HUDEP-2 (cell line): ENCODE measurements around the gene SFT2D2.

Experiments used
- DNase-seq, 76 experiments: peaks; one replicate each; lab custom pipeline; 2025; ENCODE audit not compliant: unreplicated experiment in 76 of 76; lab: John Stamatoyannopoulos, UW

The SFT2D2 gene

GRCh38 chr1:168221275-168221674 lies 4.5 kb upstream of the SFT2D2 start:
- DNase-seq = no peak

- DNase-seq = no peak
Measured at GRCh38 chr1:168223261-168223660, 2.5 kb upstream of the SFT2D2 start.

GRCh38 chr1:168223681-168224540 lies 1.9 kb upstream of the SFT2D2 start:
- no peak for DNase-seq

- DNase-seq = no peak
Measured at GRCh38 chr1:168224991-168225390, 813 bp upstream of the SFT2D2 start.

GRCh38 chr1:168227620-168228019 lies 1.8 kb downstream of the SFT2D2 start:
- no peak for DNase-seq

GRCh38 chr1:168229893-168230292 lies 4.1 kb downstream of the SFT2D2 start:
- DNase-seq = no peak

- no peak for DNase-seq
Measured at GRCh38 chr1:168230709-168231108, 4.9 kb downstream of the SFT2D2 start.

- peak in 38 of 76 experiments; percentile 2 to 65 (median 18) for DNase-seq
Measured at GRCh38 chr1:168234846-168235547, 9.2 kb downstream of the SFT2D2 start.

GRCh38 chr1:168235548-168235885 lies 9.7 kb downstream of the SFT2D2 start:
- DNase-seq = no peak

GRCh38 chr1:168235937-168236336 lies 10.1 kb downstream of the SFT2D2 start:
- no peak for DNase-seq

GRCh38 chr1:168236836-168237611 lies 11.2 kb downstream of the SFT2D2 start:
- no peak for DNase-seq

- DNase-seq = no peak
Measured at GRCh38 chr1:168243198-168243597, 17.4 kb downstream of the SFT2D2 start.

GRCh38 chr1:168243636-168244212 lies 17.9 kb downstream of the SFT2D2 start:
- DNase-seq = no peak

- no peak for DNase-seq
Measured at GRCh38 chr1:168245042-168245441, 19.2 kb downstream of the SFT2D2 start.

GRCh38 chr1:168246506-168246905 lies 20.7 kb downstream of the SFT2D2 start:
- DNase-seq = no peak

GRCh38 chr1:168252204-168252733 lies 26.5 kb downstream of the SFT2D2 start:
- no peak for DNase-seq

- no peak for DNase-seq
Measured at GRCh38 chr1:168256164-168256563, 30.4 kb downstream of the SFT2D2 start.

- DNase-seq = no peak
Measured at GRCh38 chr1:168257397-168257796, 31.6 kb downstream of the SFT2D2 start.

- DNase-seq = no peak
Measured at GRCh38 chr1:168259567-168259966, 33.8 kb downstream of the SFT2D2 start.

GRCh38 chr1:168260393-168260792 lies 34.6 kb downstream of the SFT2D2 start:
- DNase-seq = no peak

GRCh38 chr1:168261390-168261789 lies 35.6 kb downstream of the SFT2D2 start:
- DNase-seq = no peak
